ENCODE measurements around the gene DCC.

DCC gene

DNA sequence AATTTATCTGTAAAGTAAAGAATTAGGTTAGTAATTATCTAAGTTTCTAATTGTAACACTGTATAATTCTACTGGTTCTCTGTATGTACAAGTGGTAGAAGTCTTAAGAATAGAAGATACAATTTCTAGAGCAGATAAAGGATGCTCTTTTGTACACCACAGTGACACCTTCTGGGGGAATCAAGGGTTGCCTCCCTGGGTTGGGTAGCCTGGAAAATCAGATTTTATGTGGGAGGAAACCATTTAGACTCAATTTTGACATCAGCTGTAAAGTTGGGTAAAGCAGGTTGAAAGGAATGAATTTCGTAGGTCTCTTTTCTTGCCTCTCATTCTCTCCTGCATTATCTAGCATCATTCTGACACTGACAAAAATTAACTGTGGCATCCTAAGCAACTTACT, 354.8 kb downstream of the DCC start:
- DNase-seq (ENCODE audit: low read depth) = no peak

DNA sequence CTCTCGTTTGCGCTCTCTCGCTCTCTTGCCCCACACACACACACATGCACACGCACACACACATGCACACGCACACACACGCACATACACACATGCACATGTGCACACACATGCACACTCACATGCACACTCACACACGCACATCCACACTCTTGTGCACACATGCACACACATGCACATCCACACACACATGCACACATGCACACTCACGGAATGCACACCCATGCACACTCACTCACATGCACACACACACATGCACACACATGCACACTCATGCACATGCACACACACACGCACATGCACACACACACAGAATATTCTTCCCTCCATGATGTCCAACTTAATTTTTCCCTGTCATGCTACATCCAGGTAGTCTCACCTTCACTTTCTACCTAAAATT, 360.1 kb downstream of the DCC start:
- no peak for DNase-seq (ENCODE audit: low read depth)

DNA sequence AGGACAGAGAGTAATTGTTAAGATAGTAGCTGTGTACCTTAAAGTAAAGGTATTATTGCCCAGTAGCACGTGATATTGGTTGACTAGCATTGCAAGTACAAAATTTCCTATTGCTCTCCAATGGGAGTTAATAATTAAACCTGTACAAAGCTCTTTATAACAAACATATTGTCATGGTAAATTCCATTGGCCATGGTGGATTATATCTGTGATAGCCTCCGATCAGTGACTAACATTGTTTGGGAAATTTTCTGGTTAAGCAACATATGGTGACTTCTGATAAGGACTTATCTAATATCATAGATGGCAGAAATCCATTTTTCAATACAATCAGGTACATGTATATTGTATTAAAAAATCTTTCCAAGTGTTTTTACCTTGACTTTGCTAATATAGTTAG, 360.8 kb downstream of the DCC start:
- no peak for DNase-seq (ENCODE audit: low read depth)

DNA sequence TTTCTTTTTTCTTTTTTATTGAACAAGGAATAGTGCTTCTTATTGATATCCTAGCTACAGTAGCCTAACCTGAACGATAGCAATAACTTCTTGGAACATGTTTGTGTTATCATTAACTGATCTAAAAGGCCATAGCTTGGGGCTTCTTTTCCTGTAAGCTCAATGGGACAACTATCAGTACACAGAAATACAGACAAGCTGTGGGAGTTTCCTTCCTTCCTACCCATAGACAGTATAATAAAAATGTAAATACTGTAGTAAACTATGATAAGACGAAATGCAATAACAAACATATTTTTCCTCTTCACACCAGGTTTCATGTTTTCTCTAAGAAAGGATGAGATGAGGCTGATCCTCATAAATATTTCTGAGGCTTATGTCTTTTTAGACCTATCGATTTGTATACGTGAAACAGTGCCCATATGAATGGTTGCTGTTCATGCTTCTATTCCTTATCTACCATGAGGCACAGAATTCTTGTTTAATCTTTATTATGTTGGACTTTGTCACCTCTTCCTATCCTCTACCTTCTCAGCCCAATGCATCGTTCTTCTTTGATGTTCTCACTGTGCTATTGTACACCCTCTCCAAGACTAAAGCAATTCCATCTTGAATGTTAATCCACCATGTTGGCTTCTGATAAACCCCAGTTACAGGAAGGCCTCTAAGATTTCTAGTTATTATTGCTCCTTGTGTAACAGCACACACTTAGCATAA, 361.4 kb downstream of the DCC start:
- DNase-seq (ENCODE audit: low read depth) = no peak

DNA sequence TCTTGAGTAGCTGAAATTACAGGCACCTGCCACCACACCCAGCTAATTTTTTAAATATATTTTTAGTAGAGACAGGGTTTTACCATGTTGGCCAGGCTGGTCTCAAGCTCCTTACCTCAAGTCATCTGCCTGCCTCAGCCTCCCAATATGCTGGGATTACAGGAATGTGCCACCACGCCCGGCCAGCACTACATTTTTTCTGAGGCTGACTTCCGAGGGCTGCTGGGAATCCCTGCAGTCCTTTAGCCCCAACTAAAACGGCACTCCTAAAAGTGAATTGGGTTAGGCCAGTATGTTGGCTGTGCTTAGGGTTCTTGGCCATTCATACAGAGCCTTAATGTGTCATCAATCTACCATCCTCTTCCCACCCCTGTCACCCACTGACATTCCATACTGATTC, 375.4 kb downstream of the DCC start:
- no peak for DNase-seq (ENCODE audit: low read depth)

DNA sequence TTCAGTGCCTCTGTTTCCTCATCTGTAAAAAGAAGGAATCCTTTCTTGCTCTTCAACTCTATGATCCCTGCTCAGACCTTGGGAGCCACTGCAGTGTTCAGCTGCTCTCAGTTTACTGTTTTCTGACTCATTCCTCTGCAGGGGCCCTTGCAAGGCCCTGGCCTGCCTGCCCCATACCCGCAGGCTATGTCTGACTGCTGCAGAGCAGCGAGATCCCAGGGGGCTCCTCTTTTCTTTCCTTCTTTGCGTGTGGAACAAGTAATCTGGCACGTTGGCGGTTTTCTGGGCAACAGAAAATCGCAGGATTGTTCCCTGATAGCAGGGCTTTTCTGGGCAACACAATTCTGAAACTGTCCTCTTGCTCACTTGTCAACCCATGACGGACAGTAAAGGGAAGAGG, 376.0 kb downstream of the DCC start:
- DNase-seq (ENCODE audit: low read depth) = no peak

DNA sequence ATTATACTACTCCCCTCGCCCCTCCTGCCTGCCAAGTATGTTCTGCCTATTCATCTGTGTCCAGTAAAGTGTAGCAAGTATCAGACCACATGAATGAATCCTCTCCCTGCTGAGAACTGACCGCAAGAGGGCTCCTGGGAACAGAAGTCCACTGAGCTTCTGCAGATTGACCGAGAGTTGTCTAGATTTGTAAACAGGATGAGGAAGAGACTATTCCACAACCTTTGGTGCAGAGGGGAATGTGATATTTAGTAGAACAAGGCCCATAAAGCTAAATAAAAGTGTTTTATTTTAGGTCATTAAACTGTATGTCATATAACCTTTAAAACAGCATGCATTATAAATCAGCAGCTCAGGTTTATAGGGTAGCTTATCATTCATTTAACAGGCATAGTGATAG, 377.0 kb downstream of the DCC start:
- no peak for DNase-seq (ENCODE audit: low read depth)

DNA sequence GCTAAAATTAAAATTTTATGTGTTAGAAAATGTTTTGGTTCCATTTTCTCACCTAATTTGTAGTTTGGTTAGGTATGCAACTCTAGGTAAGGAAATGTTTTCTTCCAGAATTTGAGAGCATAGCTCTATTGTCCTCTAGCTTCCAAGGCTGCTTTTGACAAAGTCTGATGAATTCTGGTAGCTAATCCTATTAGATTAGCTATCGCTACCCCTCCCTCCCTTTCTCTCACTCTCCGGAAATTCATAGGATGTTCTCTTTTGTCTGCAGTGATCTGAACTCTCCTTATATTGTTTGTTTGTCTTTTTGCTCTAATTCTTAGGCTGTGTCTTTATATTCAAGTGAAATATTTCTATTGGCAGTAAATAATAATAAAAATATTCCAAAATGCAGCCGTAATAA, 382.9 kb downstream of the DCC start:
- no peak for DNase-seq (ENCODE audit: low read depth)

DNA sequence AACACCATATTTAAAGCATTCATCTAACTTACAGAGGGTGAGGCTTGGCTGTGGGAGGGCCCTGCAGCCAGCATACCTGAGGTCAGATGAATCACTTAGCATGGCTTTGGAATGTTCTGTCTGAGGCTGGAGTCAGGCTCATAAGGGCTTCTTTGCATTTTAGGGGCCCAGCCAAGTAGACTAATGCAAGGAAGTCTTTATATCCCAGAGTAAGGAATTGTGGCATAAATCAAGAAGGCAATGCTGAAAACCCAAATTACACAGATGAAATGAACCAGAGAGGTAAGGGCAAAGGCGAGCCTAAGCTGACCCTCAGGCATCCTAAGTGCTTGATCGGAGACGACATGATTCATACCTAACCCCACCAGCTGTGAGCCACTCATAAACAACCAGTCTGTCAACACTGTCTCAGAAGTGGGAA, 383.6 kb downstream of the DCC start:
- no peak for DNase-seq (ENCODE audit: low read depth)

DNA sequence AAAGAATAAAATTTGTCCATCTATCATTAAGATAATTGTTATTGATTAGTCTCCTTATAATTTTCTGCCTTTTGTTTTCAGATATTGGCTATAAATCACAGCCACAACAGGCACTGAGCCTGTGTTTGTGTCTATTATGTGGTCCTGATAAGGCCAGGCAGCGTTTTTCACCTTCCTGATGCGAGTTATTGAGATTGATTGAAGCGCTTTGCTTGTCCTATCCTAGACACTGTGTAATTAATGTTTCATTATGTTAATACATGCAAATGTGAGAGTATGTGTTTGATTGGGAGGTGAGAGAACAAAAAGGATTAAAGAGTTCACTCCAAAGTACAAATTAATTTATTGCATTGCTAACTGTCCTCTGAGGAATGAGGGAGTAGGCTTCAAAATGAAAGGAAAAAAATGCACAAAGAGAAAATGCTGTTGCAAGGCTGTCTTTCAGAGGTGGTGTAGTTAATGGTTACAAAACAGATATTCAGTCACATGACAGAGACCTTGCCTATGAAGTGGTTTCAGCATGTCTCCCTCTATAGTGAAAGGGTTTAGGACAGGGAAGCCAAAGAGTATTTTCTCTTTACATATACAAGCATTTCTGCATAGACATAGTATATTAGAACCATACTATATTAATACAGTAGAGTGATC, 391.1 kb downstream of the DCC start:
- DNase-seq (ENCODE audit: low read depth) = no peak

DNA sequence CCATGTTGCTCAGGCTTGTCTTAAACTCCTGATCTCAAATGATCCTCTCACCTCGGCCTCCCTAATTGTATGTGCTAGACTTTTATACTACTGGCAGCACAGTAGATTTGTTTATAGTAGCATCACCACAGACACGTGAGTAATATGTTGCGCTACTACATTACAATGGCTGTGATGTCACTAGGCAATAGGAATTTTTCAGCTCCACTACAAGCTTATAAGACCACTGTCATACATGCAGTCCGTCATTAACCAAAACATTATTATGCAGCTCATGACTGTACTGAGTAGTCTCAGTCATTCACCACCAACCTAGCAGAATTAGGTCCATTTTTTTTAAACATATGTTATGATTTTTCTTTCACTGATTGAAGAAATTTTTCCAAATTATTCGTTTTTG, 398.9 kb downstream of the DCC start:
- no peak for DNase-seq (ENCODE audit: low read depth)

DNA sequence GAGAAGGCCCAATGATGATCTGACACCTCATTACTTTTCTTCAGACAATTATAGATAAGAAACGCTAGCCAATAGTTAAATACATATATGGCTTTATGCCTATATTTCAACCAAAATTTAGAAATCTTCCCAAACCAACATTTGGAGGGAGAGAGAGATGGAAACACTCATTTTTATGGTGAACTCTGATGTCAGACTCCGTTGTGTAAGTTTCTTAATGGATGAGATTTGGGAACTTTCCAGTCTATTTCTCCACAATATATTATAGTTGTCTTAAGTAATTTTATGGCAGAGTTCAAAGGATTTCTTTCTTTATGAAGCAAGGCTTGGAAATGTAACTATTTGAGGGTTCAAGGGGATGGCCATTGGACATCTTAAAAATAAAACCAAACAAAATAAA, 407.0 kb downstream of the DCC start:
- DNase-seq (ENCODE audit: low read depth) = no peak

DNA sequence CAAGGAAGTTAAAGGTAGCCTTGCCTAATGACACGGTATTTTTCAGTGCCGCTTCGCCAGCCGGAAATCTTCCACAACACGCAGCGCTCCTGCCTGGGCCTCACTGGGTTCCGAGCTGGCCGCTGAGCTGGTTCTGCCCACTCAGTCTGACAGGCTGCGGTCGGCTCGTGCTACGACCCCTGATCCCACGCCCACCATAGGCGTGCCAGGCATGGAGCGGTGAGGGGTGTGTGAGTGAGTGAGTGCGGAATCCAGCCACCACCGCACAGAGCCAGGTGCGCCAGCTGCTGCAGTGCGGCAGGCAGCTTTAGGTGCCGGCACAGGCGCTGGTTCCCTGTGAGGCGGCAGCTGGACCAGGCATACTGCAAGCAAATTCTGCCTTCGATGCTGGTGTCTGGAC, 407.9 kb downstream of the DCC start:
- DNase-seq (ENCODE audit: low read depth) = no peak

DNA sequence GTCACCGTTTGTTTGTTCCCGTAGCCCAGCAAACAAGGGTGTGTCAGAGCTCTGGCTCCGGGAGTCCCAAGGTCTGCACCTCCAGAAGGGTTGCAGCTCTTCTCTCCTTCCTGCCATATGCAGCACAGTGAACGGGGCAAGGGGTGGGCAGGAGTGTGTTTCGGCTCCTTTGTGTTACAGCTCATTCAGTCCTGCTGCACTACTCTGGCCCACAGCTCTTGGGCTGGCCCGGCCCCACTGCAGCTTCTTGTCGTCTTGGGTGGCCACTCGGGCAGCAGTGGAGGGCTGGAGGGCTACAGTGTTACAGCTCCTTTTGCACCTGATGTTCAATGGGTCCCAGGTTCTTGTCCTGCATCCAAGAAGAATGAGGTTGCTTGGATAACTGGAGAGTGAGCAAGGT, 408.3 kb downstream of the DCC start:
- no peak for DNase-seq (ENCODE audit: low read depth)

DNA sequence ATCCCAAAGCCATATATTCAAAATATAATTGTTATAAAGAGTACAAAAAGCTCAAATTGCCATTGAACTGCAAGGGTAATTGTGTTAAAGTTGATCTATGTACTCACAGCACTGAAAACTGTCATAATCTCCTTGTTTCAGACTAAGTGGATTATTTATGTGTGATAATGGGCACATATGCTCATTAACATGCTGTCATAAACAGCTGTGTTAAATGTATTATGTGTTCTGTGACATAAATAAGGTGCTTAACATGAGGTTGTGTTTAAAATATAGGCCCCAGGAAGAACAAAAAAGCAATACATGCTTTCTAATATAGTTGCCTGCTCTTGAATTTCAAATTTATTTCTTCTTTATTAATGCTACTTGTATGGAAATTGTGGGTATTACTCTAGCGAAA, 409.5 kb downstream of the DCC start:
- no peak for DNase-seq (ENCODE audit: low read depth)

DNA sequence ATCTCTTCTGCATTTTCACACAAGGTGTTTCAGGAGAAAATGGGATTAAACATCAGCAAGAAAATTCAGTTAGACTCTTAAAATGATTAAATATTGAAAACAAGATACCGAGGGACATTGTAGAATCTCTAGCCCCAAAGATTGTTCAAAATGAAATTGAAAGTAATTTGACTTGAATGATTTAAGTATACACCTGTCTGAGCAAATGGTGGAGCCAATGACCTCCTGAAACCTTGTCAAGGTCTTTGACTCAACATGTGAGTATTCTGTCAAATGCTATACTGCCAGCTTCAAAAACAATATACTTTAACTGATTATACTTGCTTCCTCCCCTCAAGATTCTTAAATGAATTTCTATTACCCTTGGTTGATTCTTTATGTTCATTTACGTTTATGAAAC, 411.0 kb downstream of the DCC start:
- no peak for DNase-seq (ENCODE audit: low read depth)

DNA sequence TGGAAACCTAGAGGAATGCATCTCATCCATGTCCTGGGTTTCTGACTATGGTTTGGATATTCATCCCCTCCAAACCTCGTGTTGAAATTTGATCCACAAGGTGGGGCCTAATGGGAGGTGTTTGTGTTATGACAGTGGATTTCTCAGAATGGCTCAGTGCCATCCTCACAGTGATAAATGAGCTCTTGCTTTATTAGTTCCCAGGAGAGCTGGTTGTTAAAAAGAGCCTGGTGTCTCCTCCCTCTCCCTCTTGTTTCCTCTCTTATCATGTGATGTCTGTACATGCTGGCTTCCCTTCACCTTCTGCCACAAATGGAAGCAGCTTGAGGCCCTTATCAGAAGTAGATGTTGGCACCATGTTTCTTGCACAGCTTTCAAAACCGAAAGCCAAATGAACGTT, 424.3 kb downstream of the DCC start:
- no peak for DNase-seq (ENCODE audit: low read depth)

DNA sequence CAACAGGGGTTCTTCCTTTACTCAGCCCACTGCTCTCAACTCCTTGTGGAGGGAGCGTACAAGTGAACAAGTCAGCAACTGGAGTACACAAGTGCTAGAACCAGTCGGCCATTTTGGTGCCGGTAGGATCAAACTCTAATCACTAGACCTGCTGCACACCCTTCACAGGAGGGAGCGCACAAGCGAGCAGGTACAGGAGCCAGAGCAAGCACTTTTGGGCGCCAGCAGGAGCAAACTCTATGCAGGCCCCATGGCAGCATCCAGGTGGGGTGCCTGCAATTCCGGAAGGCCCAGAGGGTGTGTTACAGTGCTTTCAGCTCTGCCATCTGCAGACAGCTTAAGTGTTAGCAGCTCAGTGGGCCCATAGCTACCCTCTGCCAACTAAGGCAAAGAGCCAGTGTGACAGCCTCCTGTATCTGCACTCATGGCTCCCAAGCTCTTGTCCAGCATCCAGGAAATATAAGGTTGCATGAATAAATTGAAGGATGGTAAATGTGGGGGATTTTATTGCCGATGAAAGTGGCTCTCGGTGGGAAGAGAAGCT, 426.1 kb downstream of the DCC start:
- no peak for DNase-seq (ENCODE audit: low read depth)

DNA sequence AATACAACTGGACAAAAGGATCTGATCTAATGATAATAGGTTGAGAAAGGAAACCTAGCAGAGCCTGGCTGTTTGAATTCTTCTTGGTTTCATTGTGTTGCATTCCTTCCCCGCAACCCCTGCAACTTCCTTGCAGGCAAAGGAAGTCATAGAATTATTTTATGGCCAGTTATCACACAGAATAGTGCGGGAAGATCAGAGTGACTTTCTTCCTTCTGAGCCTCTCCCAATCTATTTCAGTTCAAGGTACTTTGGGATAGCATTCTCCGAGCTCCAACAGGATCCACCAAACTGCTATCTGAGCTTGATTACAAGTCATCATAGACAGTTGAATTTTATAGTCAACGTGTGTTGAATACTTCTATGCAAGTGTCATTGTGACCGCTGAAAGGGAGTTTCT, 441.1 kb downstream of the DCC start:
- no peak for DNase-seq (ENCODE audit: low read depth)

DNA sequence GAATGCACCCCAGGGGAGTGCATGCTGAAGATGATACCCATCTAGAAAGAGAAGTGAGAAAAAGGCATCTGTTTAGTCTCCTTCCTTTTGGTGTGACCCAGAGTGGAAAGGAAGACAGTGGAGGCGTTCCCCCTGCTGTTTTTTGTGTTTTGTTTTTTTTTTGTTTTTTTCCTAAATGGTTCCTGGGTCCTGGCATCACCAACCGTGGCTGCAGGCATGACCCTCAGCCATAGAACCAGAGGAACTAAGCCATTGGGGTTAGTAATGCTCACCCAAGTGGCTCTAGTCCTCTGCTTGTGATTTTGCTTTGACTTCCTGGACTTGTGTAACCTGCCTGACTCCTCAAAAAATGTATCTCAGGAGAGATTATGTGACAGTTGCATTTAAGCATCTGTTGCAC, 451.3 kb downstream of the DCC start:
- no peak for DNase-seq (ENCODE audit: low read depth)

DNA sequence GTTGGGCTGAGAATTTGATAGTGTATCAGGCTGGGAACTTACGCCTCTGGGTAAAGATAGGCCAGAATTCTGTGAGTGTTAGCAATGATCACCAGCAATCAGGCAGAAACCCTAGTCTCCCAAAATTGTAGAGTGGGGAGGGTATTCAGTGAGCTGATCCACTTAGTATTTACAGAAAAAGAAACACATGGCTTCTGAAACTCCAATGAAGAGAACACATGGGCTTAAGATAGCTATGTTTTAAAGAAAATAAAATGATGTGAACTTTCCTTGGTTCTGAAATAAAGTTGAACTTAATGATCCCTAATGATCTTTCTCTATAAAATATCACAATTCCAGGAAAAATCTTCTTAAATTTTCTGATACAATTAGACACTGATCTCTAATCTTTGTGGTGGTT, 472.8 kb downstream of the DCC start:
- no peak for DNase-seq (ENCODE audit: low read depth)

DNA sequence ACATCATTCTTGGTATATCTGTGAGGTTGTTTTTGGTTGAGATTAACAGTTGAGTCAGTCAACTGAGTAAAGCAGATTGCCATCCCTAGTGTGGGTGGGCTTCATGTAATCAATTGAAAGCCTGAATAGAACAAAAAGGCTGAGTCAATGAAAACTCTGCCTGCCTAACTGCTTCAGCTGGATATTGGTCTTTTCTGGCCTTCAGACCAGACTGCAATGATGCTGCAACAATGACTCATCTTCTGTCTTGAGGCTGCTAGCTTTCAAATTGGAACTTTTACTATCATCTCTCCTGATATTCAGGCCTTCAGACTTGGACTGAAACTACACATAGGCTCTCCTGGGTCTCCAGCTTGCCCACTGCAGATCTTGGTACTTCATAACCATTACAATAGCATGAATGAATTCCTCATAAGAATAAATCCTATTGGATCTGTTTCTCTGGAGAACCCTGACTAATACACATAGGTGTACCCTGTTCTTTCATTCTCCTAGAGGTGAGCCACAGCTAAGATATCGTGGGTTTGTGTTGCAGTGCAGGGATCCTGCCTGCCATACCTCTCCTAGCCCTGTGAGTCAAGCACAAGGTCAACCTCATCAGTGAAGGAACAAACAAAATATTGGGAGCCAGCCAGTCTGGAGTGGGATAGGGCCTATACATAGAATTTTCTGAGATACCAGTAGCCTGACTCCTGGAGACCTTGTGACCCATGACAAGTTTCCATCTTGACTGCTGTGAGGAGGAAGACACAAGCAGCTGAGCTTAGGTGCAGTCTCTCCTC, 473.8 kb downstream of the DCC start:
- no peak for DNase-seq (ENCODE audit: low read depth)

DNA sequence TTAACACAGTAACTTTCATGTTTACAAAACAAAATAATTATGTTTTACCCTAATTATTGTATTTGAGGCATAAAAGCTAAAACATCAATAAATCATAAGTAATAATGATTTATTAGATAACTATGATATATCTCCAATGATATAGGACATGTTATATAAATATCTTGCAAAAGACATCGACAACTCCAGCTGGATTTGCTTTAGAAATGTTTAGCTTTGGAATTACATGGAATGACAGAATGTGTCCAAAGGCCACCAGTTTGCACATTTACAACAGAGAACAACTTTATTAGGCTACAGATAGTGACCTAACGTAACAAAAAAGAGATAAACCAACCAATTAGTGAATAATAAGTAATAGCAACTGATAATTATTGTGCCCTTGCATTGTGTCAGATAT, 475.7 kb downstream of the DCC start:
- DNase-seq (ENCODE audit: low read depth) = no peak

Measured in activated T-cell treated with anti-CD3 and anti-CD28 coated beads for 1 hour (primary cell).